Measurements from ENCODE around the gene SCO1.
"Not testable (repeated sequence)": the region's sequence is repeated elsewhere in the genome, so short reads cannot be mapped to it uniquely, and the experiment has no call there.

Gene SCO1

DNA sequence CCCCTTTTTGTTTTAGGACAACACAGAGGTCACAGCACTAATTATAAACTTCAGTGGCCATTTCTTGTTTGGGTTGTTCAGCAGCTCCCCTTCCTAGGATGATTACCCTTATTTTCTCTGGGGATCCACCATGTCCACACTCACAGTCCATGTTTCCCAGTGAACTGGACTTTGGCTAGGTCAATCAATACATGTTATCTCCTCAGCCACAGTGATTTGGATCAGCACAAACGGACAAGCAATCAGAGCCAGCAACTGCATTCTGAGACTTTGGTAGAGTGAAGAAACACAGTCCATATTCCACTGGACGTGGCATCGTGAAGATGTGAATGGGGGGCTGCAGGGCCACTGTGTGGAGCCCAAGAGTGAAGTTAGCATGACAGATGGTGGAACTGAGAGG, 27.9 kb upstream of the SCO1 start:
- no peak for DNase-seq (ENCODE audit: low spot score)

DNA sequence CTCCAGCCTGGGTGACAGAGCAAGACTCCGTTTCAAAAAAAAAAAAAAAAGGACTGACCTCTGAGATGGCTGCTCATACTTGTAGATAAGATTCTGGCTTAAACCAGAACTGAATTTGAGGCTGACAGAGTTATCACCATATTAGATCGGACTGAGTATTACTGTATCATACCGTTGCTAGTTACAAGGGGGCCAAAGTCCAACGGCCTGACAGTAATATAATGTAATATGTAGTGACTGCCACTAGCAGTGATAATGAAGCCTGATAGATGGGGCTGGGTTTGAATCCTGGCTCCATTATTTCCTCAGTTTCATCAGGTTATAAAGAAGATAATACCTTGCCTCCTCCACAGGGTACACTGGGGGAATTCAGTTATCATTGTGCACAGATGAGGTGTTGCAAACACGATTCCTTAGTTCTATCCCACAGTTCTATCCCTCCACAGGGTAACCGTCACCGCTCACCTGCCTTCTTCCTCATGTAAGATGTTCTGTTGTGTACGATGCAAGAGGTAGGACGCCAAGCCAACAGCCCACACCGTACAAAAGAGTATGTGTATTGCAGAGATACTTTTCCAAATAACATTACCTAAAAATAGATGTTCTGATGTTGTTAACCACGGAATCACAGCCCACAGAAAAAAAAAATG, 27.3 kb upstream of the SCO1 start:
- no peak for DNase-seq (ENCODE audit: low spot score)

DNA sequence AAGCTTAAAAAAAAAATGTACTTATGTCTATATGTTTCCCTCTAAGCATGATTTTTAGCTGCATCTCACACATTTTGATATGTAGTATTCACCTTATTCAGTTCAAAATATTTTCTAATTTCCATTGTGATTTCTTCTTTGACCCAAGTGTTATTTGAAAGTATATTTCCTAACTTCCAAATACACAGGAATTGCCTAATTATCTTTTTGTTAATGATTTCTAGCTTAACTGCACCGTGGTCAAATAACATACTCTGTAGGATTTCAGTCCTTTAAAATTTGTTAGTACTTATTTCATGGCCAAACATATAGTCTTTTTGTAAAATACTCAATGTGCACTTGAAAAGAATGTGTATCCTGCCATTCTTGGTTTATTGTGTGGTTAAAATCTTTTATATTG, 21.2 kb upstream of the SCO1 start:
- no peak for DNase-seq (ENCODE audit: low spot score)

DNA sequence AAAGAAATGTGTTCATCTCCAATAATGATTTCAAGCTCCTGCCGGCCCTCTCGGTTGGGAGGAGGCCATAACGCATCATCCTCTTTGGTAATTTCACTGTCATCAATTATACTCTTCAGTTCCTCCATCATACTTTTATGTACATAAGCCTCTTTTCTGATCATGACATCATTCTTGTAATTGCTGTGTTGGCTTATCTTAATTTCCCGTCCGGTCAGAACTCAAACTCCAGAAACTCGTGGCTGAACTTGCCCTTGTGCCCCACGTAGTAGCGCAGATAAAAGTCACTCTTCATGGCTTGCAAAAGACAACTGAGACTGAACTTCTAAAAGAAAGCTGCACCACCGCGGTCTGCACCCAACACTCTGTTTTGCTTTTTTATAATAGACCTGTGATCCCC, 18.9 kb upstream of the SCO1 start:
- DNase-seq (ENCODE audit: low spot score) = no peak

DNA sequence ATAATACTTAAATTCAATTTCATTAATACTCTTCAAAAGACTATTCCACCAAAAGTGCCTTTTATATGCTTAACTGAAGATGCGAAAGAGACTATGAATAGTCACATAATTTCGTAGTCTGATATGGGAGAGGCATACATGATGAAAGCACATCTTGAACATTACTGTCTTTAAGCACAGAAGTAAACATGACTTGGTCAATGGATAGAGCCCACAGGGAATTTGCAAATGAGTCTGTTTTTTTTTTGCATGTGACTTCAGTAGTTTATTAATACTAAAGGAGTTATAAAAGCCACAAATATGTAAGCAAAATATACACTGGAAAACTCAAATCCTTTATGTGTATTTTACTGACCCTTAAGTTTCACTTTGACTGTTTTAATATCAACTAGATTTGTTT, 16.0 kb upstream of the SCO1 start:
- DNase-seq (ENCODE audit: low spot score) = no peak

DNA sequence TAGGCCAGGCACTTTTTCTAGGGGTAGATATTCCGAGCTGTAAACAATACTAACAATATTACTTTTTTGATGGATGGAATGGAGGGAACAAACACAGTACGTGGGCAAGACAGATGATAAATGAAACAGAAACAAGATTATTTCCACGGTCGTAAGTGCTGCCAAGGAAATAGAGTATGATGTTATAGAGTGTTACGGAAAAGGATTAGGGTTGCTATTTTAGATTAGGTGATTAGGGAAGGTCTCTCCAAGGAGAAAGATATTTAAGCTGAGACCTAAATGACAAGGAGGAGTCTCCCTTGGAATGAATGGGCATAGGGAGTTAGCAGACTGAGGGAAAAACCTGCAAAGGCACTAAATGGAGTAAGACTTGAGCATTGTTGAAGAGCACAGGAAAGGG, 8.4 kb upstream of the SCO1 start:
- no peak for DNase-seq (ENCODE audit: low spot score)

DNA sequence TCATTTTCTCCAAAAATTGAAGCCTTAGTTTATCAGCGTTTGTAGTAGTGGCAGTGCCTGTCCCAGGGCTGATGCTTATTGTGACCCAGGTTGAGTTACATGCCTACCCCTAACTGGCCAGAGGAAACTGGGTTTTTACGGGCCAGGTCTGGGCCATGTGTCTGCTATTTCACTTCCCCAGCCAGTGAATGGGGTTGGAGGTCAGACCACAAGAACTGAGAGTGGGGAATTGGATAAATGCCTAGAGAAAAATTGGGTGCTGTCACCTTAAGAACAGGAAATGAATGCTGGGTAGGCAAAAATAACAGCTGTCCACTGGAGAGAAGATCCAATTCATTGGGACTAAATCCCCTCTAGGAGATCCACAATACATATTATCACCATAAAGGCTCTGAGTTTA, 5.2 kb upstream of the SCO1 start:
- DNase-seq (ENCODE audit: low spot score) = no peak

DNA sequence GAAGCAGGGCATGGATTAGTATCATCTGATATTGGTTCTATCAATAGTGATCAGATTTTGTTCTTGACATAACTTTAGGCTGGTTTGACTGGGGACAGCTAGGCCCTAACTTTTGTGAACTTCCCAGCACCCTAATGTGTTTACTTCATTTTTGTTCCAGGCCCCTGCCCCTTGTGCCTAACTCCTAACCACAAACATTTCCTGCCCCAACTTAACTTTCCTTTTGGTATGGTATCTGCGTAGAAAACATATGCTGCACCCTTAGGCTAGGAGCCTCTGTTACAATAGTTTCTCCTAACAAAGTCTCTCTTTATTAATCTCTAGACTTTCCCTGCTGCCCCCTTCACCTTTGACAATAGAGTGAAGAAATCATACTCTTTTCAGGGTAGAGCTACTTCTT, 2.5 kb upstream of the SCO1 start:
- peak; percentile 43 for DNase-seq (ENCODE audit: low spot score)

DNA sequence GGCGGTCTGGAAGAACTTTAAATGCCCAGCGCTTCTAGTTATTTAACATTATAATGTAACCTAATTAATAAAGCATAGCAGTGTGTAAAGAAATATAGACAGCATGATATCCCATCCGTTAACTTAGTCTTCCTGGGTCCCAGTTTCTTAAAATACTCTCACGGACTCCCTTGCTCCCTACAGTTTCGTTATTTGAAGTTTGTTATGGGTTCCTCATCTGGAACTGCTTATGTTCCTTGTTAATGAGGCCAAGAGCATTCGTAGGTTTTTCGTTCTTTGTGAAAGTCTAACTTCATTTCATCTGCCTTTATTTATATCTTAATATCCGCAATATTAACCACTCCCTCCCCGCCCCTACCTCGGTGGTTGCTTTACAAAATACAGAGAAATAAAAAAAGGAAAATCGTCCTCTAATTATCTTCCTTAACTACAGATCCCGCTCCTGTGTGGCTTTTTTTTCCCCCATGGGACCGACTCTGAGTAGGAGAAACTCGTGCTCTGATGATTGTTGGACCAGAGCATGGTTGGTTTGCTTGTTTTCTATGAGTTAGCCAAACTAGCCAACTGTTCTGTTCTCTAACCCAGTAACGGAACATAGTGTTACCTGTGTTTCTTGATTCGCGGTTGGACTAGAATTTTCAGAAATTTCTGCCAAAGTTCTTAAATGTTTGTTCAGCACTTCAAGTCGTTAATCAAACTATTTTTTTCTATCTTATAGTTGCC, 924 bp upstream of the SCO1 start:
- DNase-seq (ENCODE audit: low spot score) = no peak

DNA sequence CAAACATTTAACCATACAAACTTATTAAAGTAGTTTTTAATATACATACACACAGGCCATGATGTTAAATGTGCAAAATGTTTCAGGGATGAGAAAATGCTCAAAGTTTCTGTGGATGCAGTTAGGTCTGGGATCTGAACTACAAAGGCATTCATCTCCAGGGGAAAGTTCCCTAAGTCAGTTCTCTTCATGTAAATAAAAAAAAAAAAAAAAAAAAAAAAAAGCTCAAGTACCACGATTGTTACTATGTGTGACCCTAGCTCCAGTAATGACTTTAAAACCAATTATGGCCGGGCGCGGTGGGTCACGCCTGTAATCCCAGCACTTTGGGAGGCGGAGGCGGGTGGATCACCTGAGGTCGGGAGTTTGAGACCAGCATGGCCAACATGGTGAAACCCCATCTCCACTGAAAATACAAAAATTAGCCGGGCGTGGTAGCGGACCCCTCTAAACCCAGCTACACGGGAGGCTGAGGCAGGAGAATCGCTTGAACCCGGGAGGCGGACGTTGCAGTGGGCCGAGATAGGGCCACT, 1.4 kb downstream of the SCO1 start:
- DNase-seq (ENCODE audit: low spot score) = not testable (repeated sequence)

DNA sequence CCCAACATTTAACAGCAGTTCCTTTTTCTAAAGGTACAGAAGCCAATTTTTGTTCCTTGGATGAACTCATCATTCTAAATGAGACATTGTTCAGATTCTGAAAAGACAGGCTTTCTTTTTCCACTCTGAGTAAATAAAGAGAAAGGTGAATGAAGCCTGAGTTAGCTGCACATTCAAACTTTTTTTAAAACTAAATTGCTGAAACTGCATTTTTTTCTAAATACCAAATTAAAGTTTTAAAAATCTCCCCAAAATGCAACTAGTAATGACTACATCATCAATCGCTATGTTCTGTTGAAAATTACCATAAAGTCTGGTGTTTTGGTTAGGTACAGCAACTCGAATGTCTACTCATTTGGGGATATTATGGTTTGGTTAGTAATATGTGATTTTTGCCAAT, 9.8 kb downstream of the SCO1 start:
- no peak for DNase-seq (ENCODE audit: low spot score)

DNA sequence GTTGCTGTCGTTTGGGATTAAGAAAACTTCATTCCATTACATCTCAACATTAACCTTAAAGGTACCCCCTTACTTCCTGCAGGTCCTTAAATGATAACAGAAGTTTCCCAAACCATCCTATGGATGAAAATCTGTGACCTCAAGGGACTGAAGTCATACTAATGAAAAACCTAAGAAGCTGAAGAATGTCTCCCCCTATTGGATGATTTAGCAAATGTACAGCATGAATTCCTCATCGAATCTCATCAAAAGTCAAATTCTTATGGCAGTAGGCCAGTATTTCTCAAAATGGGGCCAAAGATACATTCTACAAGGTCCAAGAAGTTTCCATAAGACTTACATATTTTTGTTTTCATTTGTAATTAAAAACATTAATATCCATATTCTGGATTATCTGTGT, 13.5 kb downstream of the SCO1 start:
- no peak for DNase-seq (ENCODE audit: low spot score)

DNA sequence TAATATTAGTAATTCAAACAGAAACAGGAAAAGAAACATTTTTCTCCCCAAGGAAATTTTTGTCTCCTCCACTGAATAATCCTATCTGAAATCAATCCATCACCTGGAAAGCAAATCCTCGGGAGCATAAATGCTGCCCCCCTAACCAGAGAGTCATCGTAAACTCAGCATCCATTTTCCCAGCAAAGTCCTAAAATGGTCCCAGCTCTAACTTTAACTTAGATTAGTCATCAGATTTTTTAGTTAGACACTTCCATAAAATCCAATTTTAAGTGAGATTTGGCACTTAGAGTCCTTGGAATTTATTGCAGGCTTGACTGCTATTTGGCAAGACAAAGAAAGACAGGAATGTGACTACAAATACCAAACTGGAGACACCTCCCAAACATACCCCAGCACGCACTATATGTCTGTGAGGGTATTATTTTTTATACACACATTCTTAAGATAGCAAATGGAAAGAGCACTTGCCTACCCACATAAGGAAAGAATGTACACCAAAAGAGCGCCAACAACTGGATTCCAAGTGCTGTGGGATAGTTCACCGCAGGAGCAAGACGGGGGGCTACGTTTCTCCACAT, 15.4 kb downstream of the SCO1 start:
- DNase-seq (ENCODE audit: low spot score) = no peak

DNA sequence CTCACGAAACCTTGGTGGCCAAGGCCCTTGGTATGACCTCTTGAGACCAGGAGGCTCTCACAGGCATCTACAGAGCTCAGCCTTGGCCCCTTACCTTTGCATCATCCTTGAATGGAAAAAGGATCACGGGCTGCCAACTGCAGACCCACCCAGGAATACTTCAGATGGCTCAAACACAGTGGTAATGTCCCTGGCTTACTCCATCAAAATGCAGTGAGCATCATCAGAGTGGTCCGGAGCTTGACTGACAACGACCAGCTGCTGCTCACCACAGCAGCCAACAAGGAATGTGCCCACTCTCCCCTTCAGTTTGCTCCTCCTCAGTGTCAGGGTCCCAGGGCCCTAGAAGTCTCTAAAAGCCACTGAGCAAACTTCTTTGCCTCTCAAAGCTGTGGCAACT, 22.6 kb downstream of the SCO1 start:
- no peak for DNase-seq (ENCODE audit: low spot score)

DNA sequence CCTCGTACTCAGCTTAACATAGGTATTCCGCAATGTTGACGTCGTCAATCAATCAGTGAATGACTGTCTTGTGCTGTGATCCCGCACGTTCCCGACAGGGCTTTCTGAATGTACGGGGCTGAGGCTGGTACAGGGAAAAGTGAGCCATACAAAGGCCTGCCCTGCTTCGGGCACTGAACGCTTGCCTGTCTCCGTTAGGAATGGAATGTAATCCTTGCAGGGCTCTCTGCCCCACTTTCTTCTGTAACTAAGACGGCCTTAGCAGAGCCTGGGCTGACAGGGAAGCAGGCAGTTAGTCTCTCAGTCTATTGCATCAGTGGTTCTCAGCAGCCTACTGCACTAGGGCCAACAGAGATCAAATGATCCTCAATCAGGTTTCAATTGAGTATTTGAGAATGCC, 24.0 kb downstream of the SCO1 start:
- no peak for DNase-seq (ENCODE audit: low spot score)

DNA sequence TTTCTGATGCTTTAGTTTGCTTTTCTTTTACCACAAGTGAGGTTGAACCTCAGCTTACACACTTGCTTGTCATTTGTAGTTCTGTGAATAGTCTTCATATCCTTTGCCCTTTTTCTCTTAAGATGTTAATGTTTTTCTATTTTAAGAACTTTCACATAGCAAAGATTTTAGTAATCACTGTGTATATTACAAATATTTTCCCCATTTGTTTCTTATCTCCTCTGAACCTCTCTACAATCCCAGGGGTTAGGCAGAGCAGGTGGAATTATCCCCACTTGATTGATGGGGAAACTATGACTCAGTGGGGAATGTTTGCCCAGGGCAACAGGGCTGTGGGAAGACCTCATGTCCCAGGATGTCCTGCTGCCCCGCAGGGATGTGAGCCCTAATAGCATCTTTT, 28.6 kb downstream of the SCO1 start:
- DNase-seq (ENCODE audit: low spot score) = no peak

DNA sequence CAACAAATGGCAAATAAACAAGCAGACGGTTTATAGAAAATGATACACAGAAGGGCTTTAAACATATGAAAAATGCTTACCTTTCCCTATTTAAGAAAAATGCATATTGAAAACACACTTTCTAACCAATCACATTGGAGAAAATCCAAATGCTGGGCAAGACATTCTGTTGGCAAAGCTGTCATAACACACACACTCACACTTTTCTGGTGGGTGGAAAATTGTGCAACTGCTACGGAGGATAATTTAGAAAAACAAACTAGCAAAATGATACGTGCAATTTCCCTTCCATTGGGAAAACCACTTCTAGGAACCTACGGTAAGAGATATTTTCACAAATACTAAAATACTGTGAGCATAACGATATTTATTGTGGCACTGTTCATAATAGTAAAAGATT, 30.4 kb downstream of the SCO1 start:
- no peak for DNase-seq (ENCODE audit: low spot score)

DNA sequence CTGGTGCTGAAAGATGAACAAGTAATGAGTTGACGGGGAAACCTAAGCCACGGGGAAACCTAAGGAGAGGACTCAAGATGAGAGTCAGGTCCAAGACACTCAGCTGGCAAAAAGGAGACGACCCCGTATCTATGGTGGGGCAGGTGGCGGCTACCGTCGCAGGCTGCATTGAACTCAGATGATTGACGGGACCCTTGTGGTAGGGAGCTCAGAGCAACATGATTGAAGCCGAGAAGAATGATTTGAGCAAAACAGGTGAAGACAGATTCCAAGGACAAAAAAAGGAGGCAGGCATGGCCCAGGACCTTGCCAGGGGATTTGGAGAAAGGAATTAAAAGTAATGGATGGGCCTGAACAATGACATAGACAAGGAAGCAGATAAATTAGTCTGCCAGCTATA, 32.8 kb downstream of the SCO1 start:
- DNase-seq (ENCODE audit: low spot score) = no peak

DNA sequence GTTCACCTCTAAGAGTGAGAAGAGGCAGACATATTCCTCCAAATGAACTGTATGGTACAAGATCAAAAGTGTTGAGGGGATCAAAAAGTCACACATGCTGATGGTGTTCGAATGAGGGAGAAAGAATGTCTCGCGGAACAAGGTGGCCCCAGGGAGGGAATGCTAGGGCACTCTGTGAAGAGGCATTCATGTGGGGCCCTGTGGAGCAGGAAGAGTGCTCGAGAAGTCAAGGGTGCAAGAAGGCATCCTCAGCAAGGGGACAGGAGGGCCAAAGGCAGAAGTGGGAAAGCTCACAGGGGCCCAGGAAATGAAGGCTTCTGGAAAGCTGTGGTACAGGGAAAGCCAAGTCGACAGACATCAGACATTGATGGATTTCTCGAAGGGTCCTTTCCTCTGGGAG, 34.1 kb downstream of the SCO1 start:
- DNase-seq (ENCODE audit: low spot score) = no peak

DNA sequence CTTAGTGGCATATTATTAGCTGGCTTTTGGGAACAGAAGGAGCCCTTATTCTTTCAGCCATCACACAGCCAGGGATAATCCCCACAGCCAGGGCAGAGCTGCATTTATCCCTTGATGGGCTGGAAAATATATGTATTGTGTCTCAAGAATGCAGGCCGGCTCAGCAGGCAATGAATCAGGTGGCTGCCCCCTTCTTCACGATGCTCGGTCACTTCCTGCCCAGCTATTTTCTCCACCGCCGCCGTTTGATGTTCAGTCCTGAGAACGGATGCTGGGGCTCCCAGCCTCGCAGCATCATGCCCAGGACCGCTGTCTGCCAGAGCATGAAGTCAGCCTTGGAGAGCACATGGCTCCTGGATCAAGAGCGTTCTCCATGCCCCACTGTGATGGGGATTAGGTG, 35.9 kb downstream of the SCO1 start:
- DNase-seq (ENCODE audit: low spot score) = no peak

DNA sequence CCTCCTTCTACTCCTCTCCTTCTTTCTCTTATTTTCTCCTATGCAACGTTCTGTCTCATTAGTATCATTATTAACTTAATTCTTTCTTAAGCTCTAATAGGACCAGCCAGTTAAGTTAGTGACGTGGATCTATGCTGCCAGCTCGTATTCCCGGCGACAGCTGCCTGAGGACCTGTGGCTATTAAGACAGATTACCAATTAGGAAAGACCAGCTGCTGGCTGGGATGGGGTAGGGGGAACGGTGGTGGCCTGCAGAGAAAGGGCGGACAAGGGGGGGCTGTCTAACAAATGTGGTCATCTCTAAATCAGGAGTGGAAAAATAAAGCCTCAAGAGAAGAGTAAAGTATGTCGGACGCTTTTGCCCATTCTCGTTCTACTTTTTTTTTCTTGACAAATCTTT, 39.5 kb downstream of the SCO1 start:
- DNase-seq (ENCODE audit: low spot score) = no peak

DNA sequence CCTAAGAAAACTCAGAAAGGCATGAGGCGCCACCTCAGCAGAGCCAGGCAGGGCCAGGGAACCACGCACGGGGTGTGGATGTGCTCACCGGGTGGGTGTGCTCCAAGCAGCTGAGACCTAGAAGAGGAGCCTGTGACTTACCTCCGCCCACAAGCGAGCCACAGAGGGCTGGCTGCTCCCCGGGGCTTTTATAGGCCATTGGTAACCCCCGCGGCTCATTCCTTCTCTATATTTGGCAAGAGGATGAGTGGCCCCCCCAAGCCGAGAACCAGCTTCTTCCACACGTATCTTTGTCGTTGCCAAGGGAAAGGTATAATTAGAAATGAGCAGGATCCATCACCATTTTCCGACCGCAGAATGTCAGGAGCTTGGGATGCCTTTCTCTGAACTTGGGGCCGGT, 40.2 kb downstream of the SCO1 start, which contains the start of gene MYH3:
Gene MYH3, minus strand, starts transcription at position 162 of the 400 bp plus-strand sequence. CDS start 2,245 bp downstream, outside the sequence.
- DNase-seq (ENCODE audit: low spot score) = no peak

DNA sequence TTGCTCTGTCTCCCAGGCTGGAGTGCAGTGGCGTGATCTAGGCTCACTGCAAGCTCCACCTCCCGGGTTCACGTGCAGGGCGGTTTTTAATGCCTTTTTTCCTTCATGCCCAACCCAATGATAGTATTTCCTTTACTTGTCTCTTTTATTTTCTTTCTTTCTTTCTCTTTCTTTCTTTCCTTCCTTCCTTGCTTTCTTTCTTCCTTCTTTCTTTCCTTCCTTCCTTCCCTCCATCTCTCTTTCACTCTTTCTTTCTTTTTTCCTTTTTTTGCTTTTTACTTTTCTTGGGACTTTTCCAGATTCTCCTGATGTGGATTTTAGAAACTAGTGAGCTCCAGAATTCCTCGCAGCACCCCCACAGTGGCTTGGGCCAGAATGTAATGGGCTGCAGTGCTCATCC, 43.3 kb downstream of the SCO1 start:
- no peak for DNase-seq (ENCODE audit: low spot score)
